Measurements from ENCODE around the gene NXF1. TPM values are rescaled to one million over a fixed set of nuclear protein-coding genes. Genes with fewer than 3 reads are reported as not detected.

The NXF1 gene
- total RNA-seq, 5 donors from 2014 or later (not counting 1 experiment from before 2014, with no cell fraction given), result 160 to 321 (median 169) TPM

GRCh38 chr11:62791501-62792201 is 13.6 kb downstream of the NXF1 start, which contains the start of gene TMEM223:
Gene TMEM223, minus strand, starts transcription at chr11:62792006. Its CDS starts 12 bp downstream, at chr11:62791994.
- WGBS (ENCODE audit: insufficient coverage), result under 1% methylated on average over 53 of the region's 58 CpGs
- peak within 1 kb of the TSS; percentile 90 to 96 for H3K4me3 ChIP-seq (ENCODE audit: control insufficient read depth in 1 of 2, extremely low read depth in 1 of 2, low read length in 1 of 2)
- ATAC-seq (replicated peaks in 1 of 4), result peak; percentile 77 to 80 (median 78)
- peak within 1 kb of the TSS; percentile 69 for H3K27ac ChIP-seq (ENCODE audit: low read length)
- Mint-ChIP-seq H3K27me3 (no peaks in the 10 kb centered on the region), H3K27ac (peak within 1 kb of the TSS; percentile 94 to 96), H3K4me3 (peak within 1 kb of the TSS; percentile 83 to 91 (median 86)), H3K4me1 (peaks cover 45 to 52% (median 51%) of the 10 kb centered on the region in 3 donors), H3K9me3 (no peaks in the 10 kb centered on the region), H3K36me3 (peaks cover 39% of the 10 kb centered on the region)
- no peaks in the 10 kb centered on the region for H3K27me3 ChIP-seq (replicated peaks in 1 of 2; ENCODE audit: control insufficient read depth in 2 of 2, extremely low read depth in 1 of 2, insufficient read depth in 2 of 2, low read length in 1 of 2)
- ChIA-PET POLR2A (interaction anchor here (0.6 to 1.0 kb wide), 3 partner anchors 13 to 1892 kb away, joined by 3 read pairs; no protein-coding TSS in a partner anchor), CTCF (interaction anchor here (0.6 to 1.4 kb wide), 3 partner anchors 21 to 151 kb away, joined by 3 read pairs; no protein-coding TSS in a partner anchor)
- peaks cover 11 to 62% of the 10 kb centered on the region in 2 donors for H3K36me3 ChIP-seq (ENCODE audit: control insufficient read depth in 2 of 2, extremely low read depth in 1 of 2, insufficient read depth in 1 of 2, low read length in 1 of 2)
- H3K4me1 ChIP-seq (ENCODE audit: control insufficient read depth in 1 of 2, extremely low read depth in 1 of 2, insufficient read depth in 2 of 2, low read length in 2 of 2), result peaks cover 15 to 49% of the 10 kb centered on the region in 2 experiments
- peak; percentile 75 to 93 (median 87) for DNase-seq
- H3K9me3 ChIP-seq, result no peaks in the 10 kb centered on the region

GRCh38 chr11:62789576-62789975 is 15.7 kb downstream of the NXF1 start:
- Histone ChIP-seq H3K9me3 (no peaks in the 10 kb centered on the region), H3K36me3 (ENCODE audit: control insufficient read depth in 2 of 2, extremely low read depth in 1 of 2, insufficient read depth in 1 of 2, low read length in 1 of 2) (peaks cover 4 to 42% of the 10 kb centered on the region in 2 donors), H3K27ac (ENCODE audit: low read length) (no peak overlapping the region), H3K4me1 (ENCODE audit: control insufficient read depth in 1 of 2, extremely low read depth in 1 of 2, insufficient read depth in 2 of 2, low read length in 2 of 2) (peaks cover 21 to 58% of the 10 kb centered on the region in 2 experiments), H3K4me3 (ENCODE audit: control insufficient read depth in 1 of 2, extremely low read depth in 1 of 2, low read length in 1 of 2) (no peak overlapping the region), H3K27me3 (replicated peaks in 1 of 2; ENCODE audit: control insufficient read depth in 2 of 2, extremely low read depth in 1 of 2, insufficient read depth in 2 of 2, low read length in 1 of 2) (no peaks in the 10 kb centered on the region)
- peak overlapping the region; percentile 76 to 96 for H3K27ac Mint-ChIP-seq
- POLR2A ChIA-PET, result interaction anchor here (0.6 to 4.0 kb wide), 4 partner anchors 35 to 66 kb away, joined by 3 to 23 read pairs (median 8); partner anchors contain the start of gene ZBTB3 (in 1 of the 2)
- 90% methylated on average over 2 of the region's 3 CpGs for whole genome bisulfite sequencing (ENCODE audit: insufficient coverage)
- H3K4me3 Mint-ChIP-seq, result peak overlapping the region; percentile 91 to 93 (median 91)
- CTCF ChIA-PET, result interaction anchor here (0.6 to 0.7 kb wide), 3 partner anchors 19 to 385 kb away, joined by 3 to 8 read pairs (median 5); partner anchors contain the start of gene TAF6L (in 1 of the 2)
- DNase-seq, result no peak
- H3K27me3 Mint-ChIP-seq, result no peaks in the 10 kb centered on the region
- ATAC-seq (replicated peaks in 1 of 4), result no peak
- H3K4me1 Mint-ChIP-seq, result peaks cover 50 to 57% (median 54%) of the 10 kb centered on the region in 3 donors
- H3K9me3 Mint-ChIP-seq, result no peaks in the 10 kb centered on the region
- peaks cover 23% of the 10 kb centered on the region for H3K36me3 Mint-ChIP-seq

- Mint-ChIP-seq H3K27me3 (no peaks in the 10 kb centered on the region), H3K36me3 (peaks cover 18% of the 10 kb centered on the region), H3K27ac (peak overlapping the region; percentile 94 to 96), H3K9me3 (no peaks in the 10 kb centered on the region), H3K4me3 (peak overlapping the region; percentile 91 to 93 (median 91)), H3K4me1 (peaks cover 45 to 55% (median 51%) of the 10 kb centered on the region in 3 donors)
- peaks cover 4 to 36% of the 10 kb centered on the region in 2 donors for H3K36me3 ChIP-seq (ENCODE audit: control insufficient read depth in 2 of 2, extremely low read depth in 1 of 2, insufficient read depth in 1 of 2, low read length in 1 of 2)
- no peak overlapping the region for H3K4me3 ChIP-seq (ENCODE audit: control insufficient read depth in 1 of 2, extremely low read depth in 1 of 2, low read length in 1 of 2)
- 71% methylated on average over 1 of the region's 5 CpGs for WGBS (ENCODE audit: insufficient coverage)
- ChIA-PET POLR2A (interaction anchor here (0.6 to 4.0 kb wide), 5 partner anchors 10 to 66 kb away, joined by 3 to 23 read pairs (median 3); partner anchors contain the start of gene TAF6L (in 1 of the 2)), CTCF (interaction anchor here (0.6 to 1.2 kb wide), 3 partner anchors 59 to 73 kb away, joined by 3 to 9 read pairs (median 4); no protein-coding TSS in a partner anchor)
- H3K27me3 ChIP-seq (replicated peaks in 1 of 2; ENCODE audit: control insufficient read depth in 2 of 2, extremely low read depth in 1 of 2, insufficient read depth in 2 of 2, low read length in 1 of 2), result no peaks in the 10 kb centered on the region
- H3K9me3 ChIP-seq, result no peaks in the 10 kb centered on the region
- no peak for ATAC-seq (replicated peaks in 1 of 4)
- DNase-seq, result no peak
- H3K27ac ChIP-seq (ENCODE audit: low read length), result no peak overlapping the region
- peaks cover 21 to 58% of the 10 kb centered on the region in 2 experiments for H3K4me1 ChIP-seq (ENCODE audit: control insufficient read depth in 1 of 2, extremely low read depth in 1 of 2, insufficient read depth in 2 of 2, low read length in 2 of 2)
These were observed 16.2 kb downstream of the NXF1 start for GRCh38 chr11:62788991-62789390.

- DNase-seq, result peak; percentile 93 to 100 (median 97)
- Histone ChIP-seq H3K9me3 (no peaks in the 10 kb centered on the region), H3K4me3 (ENCODE audit: control insufficient read depth in 1 of 2, extremely low read depth in 1 of 2, low read length in 1 of 2) (peak within 1 kb of the TSS; percentile 85 to 96), H3K27ac (ENCODE audit: low read length) (peak within 1 kb of the TSS; percentile 77), H3K36me3 (ENCODE audit: control insufficient read depth in 2 of 2, extremely low read depth in 1 of 2, insufficient read depth in 1 of 2, low read length in 1 of 2) (peaks cover 7 to 27% of the 10 kb centered on the region in 2 donors), H3K27me3 (replicated peaks in 1 of 2; ENCODE audit: control insufficient read depth in 2 of 2, extremely low read depth in 1 of 2, insufficient read depth in 2 of 2, low read length in 1 of 2) (no peaks in the 10 kb centered on the region), H3K4me1 (ENCODE audit: control insufficient read depth in 1 of 2, extremely low read depth in 1 of 2, insufficient read depth in 2 of 2, low read length in 2 of 2) (peaks cover 15 to 48% of the 10 kb centered on the region in 2 experiments)
- Mint-ChIP-seq H3K4me3 (peak within 1 kb of the TSS; percentile 91 to 93 (median 91)), H3K4me1 (peaks cover 37 to 49% (median 46%) of the 10 kb centered on the region in 3 donors), H3K27me3 (no peaks in the 10 kb centered on the region), H3K27ac (peak within 1 kb of the TSS; percentile 95 to 96), H3K9me3 (no peaks in the 10 kb centered on the region), H3K36me3 (peaks cover 18% of the 10 kb centered on the region)
- peak; percentile 70 to 78 (median 74) for ATAC-seq (replicated peaks in 1 of 4)
- CTCF ChIA-PET, result interaction anchor here (0.6 to 3.4 kb wide), 19 partner anchors 13 to 362 kb away, joined by 3 to 32 read pairs (median 5); partner anchors contain the start of genes ZBTB3 (in 2 of the 2), HNRNPUL2 (in 1 of the 2), NXF1 (in 1 of the 2) and SLC3A2 (in 1 of the 2)
- WGBS (ENCODE audit: insufficient coverage), result under 1% methylated on average over 88 of the region's 88 CpGs
- POLR2A ChIA-PET, result interaction anchor here (1.0 to 4.0 kb wide), 8 partner anchors 9 to 122 kb away, joined by 3 to 23 read pairs (median 5); partner anchors contain the start of genes C11orf98 (in 1 of the 2), CSKMT (in 1 of the 2), HNRNPUL2 (in 1 of the 2) and STX5 (in 1 of the 2)
These were observed 18.1 kb downstream of the NXF1 start, which contains the start of gene TMEM179B for GRCh38 chr11:62787005-62787759. Gene TMEM179B, plus strand, starts transcription at chr11:62787402. Its CDS starts 30 bp downstream, at chr11:62787432.

GRCh38 chr11:62786318-62787004 is 18.8 kb downstream of the NXF1 start:
- Mint-ChIP-seq H3K27ac (peak overlapping the region; percentile 93 to 95), H3K9me3 (no peaks in the 10 kb centered on the region), H3K4me3 (peak overlapping the region; percentile 82 to 91 (median 85)), H3K36me3 (peaks cover 16% of the 10 kb centered on the region), H3K27me3 (no peaks in the 10 kb centered on the region), H3K4me1 (peaks cover 34 to 45% (median 42%) of the 10 kb centered on the region in 3 donors)
- ChIA-PET POLR2A (interaction anchor here (0.6 to 4.0 kb wide), 10 partner anchors 14 to 121 kb away, joined by 3 to 23 read pairs (median 5); partner anchors contain the start of genes C11orf98 (in 1 of the 2), CSKMT (in 1 of the 2), HNRNPUL2 (in 1 of the 2) and STX5 (in 1 of the 2)), CTCF (interaction anchor here (0.6 to 3.4 kb wide), 26 partner anchors 12 to 362 kb away, joined by 3 to 32 read pairs (median 4); partner anchors contain the start of genes C11orf98 (in 1 of the 2), CSKMT (in 1 of the 2), HNRNPUL2 (in 1 of the 2) and NXF1 (in 1 of the 2))
- DNase-seq, result peak; percentile 55 to 91 (median 76)
- Histone ChIP-seq H3K4me3 (ENCODE audit: control insufficient read depth in 1 of 2, extremely low read depth in 1 of 2, low read length in 1 of 2) (peak overlapping the region; percentile 85 to 96), H3K9me3 (no peaks in the 10 kb centered on the region), H3K36me3 (ENCODE audit: control insufficient read depth in 2 of 2, extremely low read depth in 1 of 2, insufficient read depth in 1 of 2, low read length in 1 of 2) (peaks cover 10 to 29% of the 10 kb centered on the region in 2 donors), H3K4me1 (ENCODE audit: control insufficient read depth in 1 of 2, extremely low read depth in 1 of 2, insufficient read depth in 2 of 2, low read length in 2 of 2) (peaks cover 14 to 44% of the 10 kb centered on the region in 2 experiments), H3K27ac (ENCODE audit: low read length) (peak overlapping the region; percentile 61), H3K27me3 (replicated peaks in 1 of 2; ENCODE audit: control insufficient read depth in 2 of 2, extremely low read depth in 1 of 2, insufficient read depth in 2 of 2, low read length in 1 of 2) (no peaks in the 10 kb centered on the region)
- ATAC-seq (replicated peaks in 1 of 4), result peak; percentile 69 to 76 (median 72)
- 2% methylated on average over 51 of the region's 51 CpGs for WGBS (ENCODE audit: insufficient coverage)
